ENCODE results near the gene MRO. TPM values are rescaled to one million over a fixed set of nuclear protein-coding genes. Genes with fewer than 3 reads are reported as not detected.

MRO gene
- total RNA-seq, 1 experiment from 2014 or later = 0.84 TPM

DNA sequence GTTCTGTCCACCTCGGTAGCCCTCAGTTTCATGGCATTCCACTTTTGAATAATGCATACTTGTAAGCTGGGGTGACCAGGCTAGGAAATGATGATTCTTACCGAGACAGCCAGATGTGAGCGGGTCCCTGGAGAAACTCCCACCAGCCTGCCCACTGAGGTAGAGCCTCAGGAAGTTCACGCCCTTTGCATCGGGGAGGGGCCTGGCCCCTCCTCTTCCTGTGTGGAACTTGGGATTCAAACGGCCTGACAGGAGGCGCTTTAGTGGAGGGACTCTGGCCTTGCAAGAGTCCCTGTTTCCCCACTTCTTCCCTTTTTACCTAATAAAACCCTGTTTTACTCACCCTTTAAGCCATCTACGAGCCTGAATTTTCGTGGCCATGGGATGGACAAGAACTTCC, 44.6 kb downstream of the MRO start:
- no peak for TF ChIP-seq SRF (IDR thresholded peaks at IDR 0.05; ENCODE audit: low read depth)
- peak; percentile 63 for ATAC-seq
- RAD21 ChIA-PET (ENCODE audit: low non-redundant PET in 1 of 2, low total read pairs in 2 of 2, uncharacterized antibody in 2 of 2, unreplicated experiment in 2 of 2) = no interaction called here
- H3K9me2 ChIP-seq (ENCODE audit: insufficient read depth) = no peaks in the 10 kb centered on the region
- peak overlapping the region; percentile 15; the same call in 1 of the 2 replicates for H3K4me2 ChIP-seq (ENCODE audit: low read length)
- intact Hi-C loops (cut with micrococcal nuclease) = no loop called here
- no TSS peak for BruUV-seq (replicated peaks)
- peaks cover 8% of the 10 kb centered on the region; the same call in 1 of the 2 replicates for H3K27me3 ChIP-seq (ENCODE audit: insufficient read depth, low read length)
- H3K4me3 ChIP-seq (replicated peaks in 1 of 2; ENCODE audit: low read depth in 1 of 2, low read length in 2 of 2) = no peak overlapping the region; a peak in 1 of 4 replicates
- no peak overlapping the region for H3K9ac ChIP-seq (ENCODE audit: low read length)
- no peak overlapping the region for H3K27ac ChIP-seq (ENCODE audit: low read depth, low read length)
- H3K36me3 ChIP-seq (ENCODE audit: control insufficient read depth in 1 of 2, insufficient read depth in 2 of 2, low read length in 2 of 2) = no peaks in the 10 kb centered on the region
- no peak overlapping the region for H2AFZ ChIP-seq (ENCODE audit: low read depth, low read length, poor library complexity, severe bottlenecking)
- no peaks in the 10 kb centered on the region for H4K20me1 ChIP-seq (ENCODE audit: insufficient read depth)
- DNase-seq (ENCODE audit: low read depth, low spot score) = no peak
- H3K79me2 ChIP-seq (ENCODE audit: insufficient read depth, low read length) = no peaks in the 10 kb centered on the region
- POLR2A ChIA-PET = no interaction called here
- no peaks in the 10 kb centered on the region for H3K9me3 ChIP-seq (ENCODE audit: control insufficient read depth in 1 of 2, insufficient read depth in 1 of 2, low read depth in 1 of 2, low read length in 2 of 2)
- H3K4me1 ChIP-seq (ENCODE audit: control insufficient read depth in 1 of 2, insufficient read depth in 2 of 2, low read length in 2 of 2) = peaks cover 0 to 4% of the 10 kb centered on the region in 2 experiments; a peak in 1 of 4 replicates
- CTCF ChIA-PET = no interaction called here

DNA sequence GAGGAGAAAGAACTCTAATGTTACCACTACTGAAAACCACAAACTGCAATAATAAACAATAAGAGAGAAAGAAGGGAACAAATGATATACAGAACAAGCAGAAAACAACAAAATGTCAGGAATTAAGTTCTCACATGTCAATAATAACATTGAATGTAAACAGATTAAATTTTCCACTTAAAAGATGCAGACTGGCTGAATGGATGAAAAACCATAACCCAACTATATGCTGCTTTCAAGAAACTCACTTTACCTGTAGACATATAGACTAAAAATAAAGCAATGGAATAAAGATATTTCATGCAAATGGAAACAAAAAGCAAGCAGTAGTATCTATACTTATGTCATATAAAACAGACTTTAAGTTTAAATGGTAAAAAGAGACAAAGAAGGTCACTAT, 50.4 kb downstream of the MRO start:
- no peaks in the 10 kb centered on the region; a peak in 2 of 4 replicates for H3K9me3 ChIP-seq (ENCODE audit: control insufficient read depth in 1 of 2, insufficient read depth in 1 of 2, low read depth in 1 of 2, low read length in 2 of 2)
- no peak for ATAC-seq
- intact Hi-C loops (cut with micrococcal nuclease) = no loop called here
- no peak for TF ChIP-seq SRF (IDR thresholded peaks at IDR 0.05; ENCODE audit: low read depth)
- TF ChIP-seq SP1 (IDR thresholded peaks at IDR 0.05; ENCODE audit: low read depth) = no peak
- TF ChIP-seq RAD21 (IDR thresholded peaks at IDR 0.05; ENCODE audit: low read depth) = no peak
- no peak for TF ChIP-seq ZBTB33 (IDR thresholded peaks at IDR 0.05; ENCODE audit: extremely low read depth, insufficient replicate concordance, low read length)
- TF ChIP-seq TCF7L2 (IDR thresholded peaks at IDR 0.05; ENCODE audit: borderline replicate concordance, extremely low read depth, insufficient read depth, insufficient read length) = no peak
- no peak for TF ChIP-seq FOSL1 (IDR thresholded peaks at IDR 0.05; ENCODE audit: low read depth)
- no peak for TF ChIP-seq EZH2 (IDR thresholded peaks at IDR 0.05)
- no peak for TF ChIP-seq MAX (IDR thresholded peaks at IDR 0.05)
- no peak for TF ChIP-seq ATF3 (IDR thresholded peaks at IDR 0.05)
- TF ChIP-seq CTCF (IDR thresholded peaks at IDR 0.05 in 2 of 3, conservative IDR thresholded peaks at IDR 0.05 in 1 of 3; ENCODE audit: borderline replicate concordance in 1 of 3, insufficient read depth in 1 of 3, low read depth in 2 of 3, low read length in 2 of 3) = no peak
- no peak for TF ChIP-seq ZNF274 (IDR thresholded peaks at IDR 0.05; ENCODE audit: low read depth, low read length)
- TF ChIP-seq EGR1 (IDR thresholded peaks at IDR 0.05; ENCODE audit: low read depth) = no peak
- no peak for TF ChIP-seq POLR2AphosphoS5 (IDR thresholded peaks at IDR 0.05; ENCODE audit: low read depth, low read length)

More for the DNA sequence above, 50.4 kb downstream of the MRO start:
- H3K36me3 ChIP-seq (ENCODE audit: control insufficient read depth in 1 of 2, insufficient read depth in 2 of 2, low read length in 2 of 2) = no peaks in the 10 kb centered on the region
- no peaks in the 10 kb centered on the region for H4K20me1 ChIP-seq (ENCODE audit: insufficient read depth)
- H3K4me3 ChIP-seq (replicated peaks in 1 of 2; ENCODE audit: low read depth in 1 of 2, low read length in 2 of 2) = no peak overlapping the region
- no peaks in the 10 kb centered on the region for H3K4me1 ChIP-seq (ENCODE audit: control insufficient read depth in 1 of 2, insufficient read depth in 2 of 2, low read length in 2 of 2)
- H3K9ac ChIP-seq (ENCODE audit: low read length) = no peak overlapping the region
- no peaks in the 10 kb centered on the region for H3K9me2 ChIP-seq (ENCODE audit: insufficient read depth)
- no peak overlapping the region for H3K4me2 ChIP-seq (ENCODE audit: low read length)
- POLR2A ChIA-PET = no interaction called here
- H3K27ac ChIP-seq (ENCODE audit: low read depth, low read length) = no peak overlapping the region
- CTCF ChIA-PET = no interaction called here
- no TSS peak for BruUV-seq (replicated peaks)
- DNase-seq (ENCODE audit: low read depth, low spot score) = no peak
- H3K27me3 ChIP-seq (ENCODE audit: insufficient read depth, low read length) = no peaks in the 10 kb centered on the region
- RAD21 ChIA-PET (ENCODE audit: low non-redundant PET in 1 of 2, low total read pairs in 2 of 2, uncharacterized antibody in 2 of 2, unreplicated experiment in 2 of 2) = no interaction called here
- H2AFZ ChIP-seq (ENCODE audit: low read depth, low read length, poor library complexity, severe bottlenecking) = no peak overlapping the region
- no peaks in the 10 kb centered on the region for H3K79me2 ChIP-seq (ENCODE audit: insufficient read depth, low read length)

All from HCT116 (cell line).